ENCODE measurements around the gene PCSK7. TPM values are rescaled to one million over a fixed set of nuclear protein-coding genes. Genes with fewer than 3 reads are reported as not detected.

The PCSK7 gene
- total and polyA plus RNA-seq, 10 of the 15 experiments (the other 5 are each of a cell fraction or from before 2014, with no cell fraction given): 5.5 to 81.5 (median 51.6) TPM

DNA sequence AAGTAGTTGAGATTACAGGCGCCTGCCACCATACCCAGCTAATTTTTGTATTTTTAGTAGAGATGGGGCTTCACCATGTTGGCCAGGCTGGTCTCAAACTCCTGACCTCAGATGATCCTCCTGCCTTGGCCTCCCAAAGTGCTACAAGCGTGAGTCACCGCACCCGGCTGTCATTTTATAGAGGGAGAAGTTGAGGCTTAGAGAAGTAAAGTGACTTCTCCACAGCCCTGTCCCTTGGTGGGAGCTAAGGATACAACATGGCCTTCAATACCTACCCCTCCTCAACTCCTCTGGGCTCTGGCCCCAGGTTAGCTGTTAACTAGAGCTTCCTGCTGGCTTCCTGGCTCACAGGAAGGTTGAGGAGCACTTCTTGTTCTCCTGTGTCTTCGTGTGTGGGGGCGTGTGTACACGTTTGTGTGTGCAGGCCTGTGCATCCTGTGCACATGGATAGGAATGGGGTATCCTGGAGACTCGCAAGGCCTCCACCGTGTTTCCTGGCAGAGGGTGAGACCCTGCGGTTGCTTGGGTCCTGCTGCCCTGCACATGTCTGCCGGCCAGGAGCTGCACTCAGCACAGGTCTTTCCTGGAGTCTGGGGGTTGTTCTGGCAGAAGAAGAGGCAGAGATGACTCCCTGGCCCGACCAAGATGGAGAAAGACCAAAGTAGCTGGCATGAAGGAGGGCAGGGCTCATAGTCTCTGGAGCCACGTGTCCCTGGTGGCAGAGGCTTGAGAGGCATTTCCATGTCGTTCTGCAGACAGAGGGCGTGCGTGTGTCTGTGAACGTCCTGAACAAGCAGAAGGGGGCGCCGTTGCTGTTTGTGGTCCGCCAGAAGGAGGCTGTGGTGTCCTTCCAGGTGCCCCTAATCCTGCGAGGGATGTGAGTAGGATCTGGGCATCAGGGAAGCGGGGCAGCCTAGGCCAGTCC is 51.0 kb downstream of the PCSK7 start (continued):
- peak; percentile 34 for TF ChIP-seq RELA (IDR thresholded peaks at IDR 0.05; ENCODE audit: borderline replicate concordance, partially characterized antibody)
- TF ChIP-seq CTCF (IDR thresholded peaks at IDR 0.05 in 2 of 3, conservative IDR thresholded peaks at IDR 0.05 in 1 of 3; ENCODE audit: control insufficient read depth in 2 of 3, extremely low read depth in 1 of 3, insufficient read depth in 1 of 3, low read depth in 3 of 3, low read length in 3 of 3): peak; percentile 77 to 93 (median 90)
- peak; percentile 61 for TF ChIP-seq RAD21 (IDR thresholded peaks at IDR 0.05; ENCODE audit: insufficient read depth, low read depth, low read length)
- 0 out of 2 replicates have a peak, but pooled peaks have one; percentile 78 for TF ChIP-seq SMARCA5 (IDR thresholded peaks at IDR 0.05)

- Histone ChIP-seq H4K20me1 (ENCODE audit: control insufficient read depth, insufficient read depth) (no peaks in the 10 kb centered on the region), H3K79me2 (ENCODE audit: control insufficient read depth, insufficient read depth, low read length) (peaks cover 8% of the 10 kb centered on the region), H3K36me3 (ENCODE audit: control insufficient read depth in 2 of 2, insufficient read depth in 2 of 2, low read length in 1 of 2) (peaks cover 2 to 8% of the 10 kb centered on the region in 2 experiments; a peak in 3 of 4 replicates), H3K4me2 (ENCODE audit: control insufficient read depth, insufficient read depth) (peak overlapping the region; percentile 99), H2AFZ (ENCODE audit: control insufficient read depth, low read depth, low read length) (peak overlapping the region; percentile 96), H3K27me3 (replicated peaks in 1 of 2; ENCODE audit: control insufficient read depth in 2 of 2, insufficient read depth in 2 of 2, low read length in 1 of 2) (no peaks in the 10 kb centered on the region), H3K4me3 (peak overlapping the region; percentile 90), H3K9me3 (replicated peaks; ENCODE audit: control insufficient read depth, insufficient read depth, low read length) (no peaks in the 10 kb centered on the region), H3K4me1 (ENCODE audit: control insufficient read depth, insufficient read depth, low read length) (peaks cover 15% of the 10 kb centered on the region), H3K27ac (ENCODE audit: control insufficient read depth, insufficient read depth) (peak overlapping the region; percentile 73), H3K9ac (ENCODE audit: control insufficient read depth, insufficient read depth, low read length) (peak overlapping the region; percentile 87)
- ChIA-PET RAD21 (ENCODE audit: unreplicated experiment) (interaction anchor here (0.7 to 6.9 kb wide), 19 partner anchors 9 to 808 kb away, joined by 3 to 159 read pairs (median 4); partner anchors contain the start of genes APOA5, CEP164, PAFAH1B2 and PCSK7), CTCF (interaction anchor here (0.6 to 10.3 kb wide), 32 partner anchors 9 to 448 kb away, joined by 3 to 422 read pairs (median 7); partner anchors contain the start of genes APOA5, CEP164, PAFAH1B2 and PCSK7), POLR2A (interaction anchor here (0.6 to 5.5 kb wide), 18 partner anchors 8 to 635 kb away, joined by 3 to 51 read pairs (median 5); partner anchors contain the start of genes CEP164, PAFAH1B2, PCSK7 and RNF214), SMC1A (ENCODE audit: uncharacterized antibody, unreplicated experiment) (interaction anchor here (0.7 to 6.9 kb wide), 25 partner anchors 8 to 394 kb away, joined by 3 to 187 read pairs (median 5); partner anchors contain the start of genes PAFAH1B2, PCSK7, RNF214 and SIK3)
- ATAC-seq (peak; percentile 4), DNase-seq (ENCODE audit: low read depth, low spot score) (no peak), FAIRE-seq (no peak)
- intact Hi-C loops (cut with micrococcal nuclease; ENCODE audit: unreplicated experiment): no loop called here
- 3% methylated on average over 4 of the region's 4 CpGs for WGBS (ENCODE audit: insufficient coverage, insufficient replicate concordance, low lambda C conversion rate, missing lambda C conversion rate)
- no TSS peak for BruUV-seq (replicated peaks)
- TF ChIP-seq TCF7 (IDR thresholded peaks at IDR 0.05; ENCODE audit: borderline replicate concordance): no peak
- TF ChIP-seq, protein P1, sequence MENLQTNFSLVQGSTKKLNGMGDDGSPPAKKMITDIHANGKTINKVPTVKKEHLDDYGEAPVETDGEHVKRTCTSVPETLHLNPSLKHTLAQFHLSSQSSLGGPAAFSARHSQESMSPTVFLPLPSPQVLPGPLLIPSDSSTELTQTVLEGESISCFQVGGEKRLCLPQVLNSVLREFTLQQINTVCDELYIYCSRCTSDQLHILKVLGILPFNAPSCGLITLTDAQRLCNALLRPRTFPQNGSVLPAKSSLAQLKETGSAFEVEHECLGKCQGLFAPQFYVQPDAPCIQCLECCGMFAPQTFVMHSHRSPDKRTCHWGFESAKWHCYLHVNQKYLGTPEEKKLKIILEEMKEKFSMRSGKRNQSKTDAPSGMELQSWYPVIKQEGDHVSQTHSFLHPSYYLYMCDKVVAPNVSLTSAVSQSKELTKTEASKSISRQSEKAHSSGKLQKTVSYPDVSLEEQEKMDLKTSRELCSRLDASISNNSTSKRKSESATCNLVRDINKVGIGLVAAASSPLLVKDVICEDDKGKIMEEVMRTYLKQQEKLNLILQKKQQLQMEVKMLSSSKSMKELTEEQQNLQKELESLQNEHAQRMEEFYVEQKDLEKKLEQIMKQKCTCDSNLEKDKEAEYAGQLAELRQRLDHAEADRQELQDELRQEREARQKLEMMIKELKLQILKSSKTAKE (IDR thresholded peaks at IDR 0.05; ENCODE audit: low read depth, poor library complexity, severe bottlenecking): peak; percentile 36
- peak in 1 of 2 experiments; percentile 43; a peak in 1 of 4 replicates for TF ChIP-seq BHLHE40 (IDR thresholded peaks at IDR 0.05; ENCODE audit: borderline replicate concordance in 1 of 2, low read depth in 2 of 2, low read length in 1 of 2)
- TF ChIP-seq TBL1XR1 (IDR thresholded peaks at IDR 0.05; ENCODE audit: low read depth, low read length): no peak
- TF ChIP-seq STAT1 (conservative IDR thresholded peaks at IDR 0.05): no peak
- TF ChIP-seq MEF2B (IDR thresholded peaks at IDR 0.05; ENCODE audit: partially characterized antibody, poor library complexity, severe bottlenecking): peak; percentile 61
- TF ChIP-seq, protein P2, sequence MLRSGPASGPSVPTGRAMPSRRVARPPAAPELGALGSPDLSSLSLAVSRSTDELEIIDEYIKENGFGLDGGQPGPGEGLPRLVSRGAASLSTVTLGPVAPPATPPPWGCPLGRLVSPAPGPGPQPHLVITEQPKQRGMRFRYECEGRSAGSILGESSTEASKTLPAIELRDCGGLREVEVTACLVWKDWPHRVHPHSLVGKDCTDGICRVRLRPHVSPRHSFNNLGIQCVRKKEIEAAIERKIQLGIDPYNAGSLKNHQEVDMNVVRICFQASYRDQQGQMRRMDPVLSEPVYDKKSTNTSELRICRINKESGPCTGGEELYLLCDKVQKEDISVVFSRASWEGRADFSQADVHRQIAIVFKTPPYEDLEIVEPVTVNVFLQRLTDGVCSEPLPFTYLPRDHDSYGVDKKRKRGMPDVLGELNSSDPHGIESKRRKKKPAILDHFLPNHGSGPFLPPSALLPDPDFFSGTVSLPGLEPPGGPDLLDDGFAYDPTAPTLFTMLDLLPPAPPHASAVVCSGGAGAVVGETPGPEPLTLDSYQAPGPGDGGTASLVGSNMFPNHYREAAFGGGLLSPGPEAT (IDR thresholded peaks at IDR 0.05; ENCODE audit: low read depth): 0 out of 2 replicates have a peak, but pooled peaks have one; percentile 23
- in situ Hi-C loops (cut with MboI): no loop called here
Measured at GRCh38 chr11:117180020-117180419, 51.9 kb downstream of the PCSK7 start.

Data from GM12878 (cell line).